Immature natural killer cell (primary cell): Measurements from ENCODE around the gene SULT4A1. TPM values are rescaled to one million over a fixed set of nuclear protein-coding genes. Genes with fewer than 3 reads are reported as not detected.

Experiments
- DNase-seq, 3 donors: peaks; one replicate each; pipeline ENCODE4 v3.0.0; 2022; ENCODE audit warnings: mixed read lengths in 1 of 3
- H3K27ac Mint-ChIP-seq, 6 donors: one replicate each; pipeline ENCODE4 v1.8.0; 2020; ENCODE audit warnings: mixed read lengths in 6 of 6, mild to moderate bottlenecking in 5 of 6, inconsistent platforms in 4 of 6, moderate library complexity in 3 of 6
- H3K27me3 Mint-ChIP-seq, 3 donors: one replicate each; pipeline ENCODE4 v1.8.0; 2020 to 2021; ENCODE audit warnings: low read depth in 3 of 3, mild to moderate bottlenecking in 3 of 3, mixed read lengths in 3 of 3, moderate library complexity in 3 of 3, inconsistent platforms in 1 of 3
- H3K36me3 Mint-ChIP-seq, 3 donors: one replicate each; pipeline ENCODE4 v1.8.0; 2020; ENCODE audit warnings: mixed read lengths in 3 of 3, inconsistent platforms in 2 of 3, mild to moderate bottlenecking in 2 of 3
- H3K4me1 Mint-ChIP-seq, 2 donors: one replicate each; pipeline ENCODE4 v1.8.0; 2020; ENCODE audit warnings: inconsistent platforms in 2 of 2, mild to moderate bottlenecking in 2 of 2, mixed read lengths in 2 of 2, moderate library complexity in 1 of 2
- H3K4me3 Mint-ChIP-seq, 5 donors: one replicate each; pipeline ENCODE4 v1.8.0; 2020; ENCODE audit warnings: mild to moderate bottlenecking in 5 of 5, mixed read lengths in 5 of 5, inconsistent platforms in 3 of 5, moderate library complexity in 3 of 5
- H3K9me3 Mint-ChIP-seq, 6 donors: one replicate each; pipeline ENCODE4 v1.8.0; 2020; ENCODE audit warnings: mild to moderate bottlenecking in 6 of 6, mixed read lengths in 6 of 6, inconsistent platforms in 4 of 6, moderate library complexity in 3 of 6
- polyA plus RNA-seq, 3 donors: library from polyadenylated mRNA; unstranded; fragments of 300-500 nt; fragmentation: Illumina TruSeq; gene quantifications; one replicate each; pipeline ENCODE4 v1.2.3, GENCODE V29; 2021

The SULT4A1 gene
- polyA plus RNA-seq, 3 donors from 2014 or later: not detected

- Mint-ChIP-seq H3K36me3 (no peaks in the 10 kb centered on the region), H3K4me1 (no peaks in the 10 kb centered on the region), H3K27me3 (no peaks in the 10 kb centered on the region), H3K9me3 (no peaks in the 10 kb centered on the region), H3K27ac (no peak overlapping the region), H3K4me3 (no peak overlapping the region)
- DNase-seq: no peak
These were observed 21.9 kb downstream of the SULT4A1 start for GRCh38 chr22:43840431-43840830.

- Mint-ChIP-seq H3K27me3 (no peaks in the 10 kb centered on the region), H3K9me3 (no peaks in the 10 kb centered on the region), H3K36me3 (no peaks in the 10 kb centered on the region), H3K27ac (no peak overlapping the region), H3K4me3 (no peak overlapping the region), H3K4me1 (no peaks in the 10 kb centered on the region)
- no peak for DNase-seq
These were observed 22.5 kb downstream of the SULT4A1 start for GRCh38 chr22:43839781-43840180.

- no peaks in the 10 kb centered on the region for H3K36me3 Mint-ChIP-seq
- no peak for DNase-seq
- no peak overlapping the region for H3K4me3 Mint-ChIP-seq
- no peaks in the 10 kb centered on the region for H3K27me3 Mint-ChIP-seq
- no peaks in the 10 kb centered on the region for H3K4me1 Mint-ChIP-seq
- no peaks in the 10 kb centered on the region for H3K9me3 Mint-ChIP-seq
- no peak overlapping the region for H3K27ac Mint-ChIP-seq
These were observed 23.6 kb downstream of the SULT4A1 start for GRCh38 chr22:43838571-43839307.

- no peak overlapping the region for H3K4me3 Mint-ChIP-seq
- H3K36me3 Mint-ChIP-seq: no peaks in the 10 kb centered on the region
- H3K27me3 Mint-ChIP-seq: peaks cover 0 to 2% (median 0%) of the 10 kb centered on the region in 3 donors
- no peak for DNase-seq
- no peaks in the 10 kb centered on the region for H3K9me3 Mint-ChIP-seq
- no peaks in the 10 kb centered on the region for H3K4me1 Mint-ChIP-seq
- H3K27ac Mint-ChIP-seq: no peak overlapping the region
These were observed 24.2 kb downstream of the SULT4A1 start for GRCh38 chr22:43838161-43838560.

- no peaks in the 10 kb centered on the region for H3K36me3 Mint-ChIP-seq
- H3K27me3 Mint-ChIP-seq: peaks cover 0 to 6% (median 0%) of the 10 kb centered on the region in 3 donors
- DNase-seq: no peak
These were observed 24.6 kb downstream of the SULT4A1 start for GRCh38 chr22:43837666-43838065.

GRCh38 chr22:43835736-43836135 is 26.6 kb downstream of the SULT4A1 start:
- Mint-ChIP-seq H3K27me3 (peaks cover 0 to 6% (median 0%) of the 10 kb centered on the region in 3 donors), H3K4me1 (no peaks in the 10 kb centered on the region), H3K27ac (no peak overlapping the region), H3K36me3 (no peaks in the 10 kb centered on the region), H3K4me3 (no peak overlapping the region), H3K9me3 (no peaks in the 10 kb centered on the region)
- DNase-seq: no peak

More at GRCh38 chr22:43837666-43838065, 24.6 kb downstream of the SULT4A1 start:
- Mint-ChIP-seq H3K4me3 (no peak overlapping the region), H3K9me3 (no peaks in the 10 kb centered on the region), H3K27ac (no peak overlapping the region), H3K4me1 (no peaks in the 10 kb centered on the region)

- Mint-ChIP-seq H3K9me3 (no peaks in the 10 kb centered on the region), H3K4me3 (no peak overlapping the region), H3K4me1 (no peaks in the 10 kb centered on the region), H3K27me3 (peaks cover 0 to 6% (median 0%) of the 10 kb centered on the region in 3 donors), H3K27ac (no peak overlapping the region), H3K36me3 (no peaks in the 10 kb centered on the region)
- no peak for DNase-seq
These were observed 27.1 kb downstream of the SULT4A1 start for GRCh38 chr22:43835166-43835565.

- no peaks in the 10 kb centered on the region for H3K4me1 Mint-ChIP-seq
- DNase-seq: no peak
- H3K27ac Mint-ChIP-seq: no peak overlapping the region
- H3K4me3 Mint-ChIP-seq: no peak overlapping the region
- H3K9me3 Mint-ChIP-seq: no peaks in the 10 kb centered on the region
- H3K36me3 Mint-ChIP-seq: no peaks in the 10 kb centered on the region
- H3K27me3 Mint-ChIP-seq: peaks cover 0 to 6% (median 0%) of the 10 kb centered on the region in 3 donors
These were observed 28.8 kb downstream of the SULT4A1 start for GRCh38 chr22:43833286-43834240.

- DNase-seq: no peak
- H3K27me3 Mint-ChIP-seq: peaks cover 0 to 6% (median 2%) of the 10 kb centered on the region in 3 donors
- no peaks in the 10 kb centered on the region for H3K36me3 Mint-ChIP-seq
- H3K4me1 Mint-ChIP-seq: no peaks in the 10 kb centered on the region
- H3K27ac Mint-ChIP-seq: no peak overlapping the region
- no peak overlapping the region for H3K4me3 Mint-ChIP-seq
- no peaks in the 10 kb centered on the region for H3K9me3 Mint-ChIP-seq
These were observed 29.7 kb downstream of the SULT4A1 start for GRCh38 chr22:43832393-43833265.

GRCh38 chr22:43831561-43832392 is 30.5 kb downstream of the SULT4A1 start:
- H3K27ac Mint-ChIP-seq: no peak overlapping the region
- peaks cover 0 to 10% (median 2%) of the 10 kb centered on the region in 3 donors for H3K27me3 Mint-ChIP-seq

GRCh38 chr22:43830931-43831560 is 31.3 kb downstream of the SULT4A1 start:
- DNase-seq: no peak
- no peaks in the 10 kb centered on the region for H3K9me3 Mint-ChIP-seq
- H3K27me3 Mint-ChIP-seq: peaks cover 0 to 10% (median 2%) of the 10 kb centered on the region in 3 donors
- no peaks in the 10 kb centered on the region for H3K4me1 Mint-ChIP-seq
- no peak overlapping the region for H3K27ac Mint-ChIP-seq
- no peaks in the 10 kb centered on the region for H3K36me3 Mint-ChIP-seq
- no peak overlapping the region for H3K4me3 Mint-ChIP-seq

More at GRCh38 chr22:43831561-43832392, 30.5 kb downstream of the SULT4A1 start:
- DNase-seq: no peak
- Mint-ChIP-seq H3K36me3 (no peaks in the 10 kb centered on the region), H3K4me3 (no peak overlapping the region), H3K9me3 (no peaks in the 10 kb centered on the region), H3K4me1 (no peaks in the 10 kb centered on the region)
